Muscle layer of colon (tissue), 2 donors: ENCODE measurements around the gene DGCR2.

Experiments used
- H3K27ac ChIP-seq: one replicate; pipeline ENCODE4 v1.7.0; 2013; ENCODE audit warnings: low read depth, mild to moderate bottlenecking, low read length, moderate library complexity
- H3K27me3 ChIP-seq, 2 donors: one replicate each; pipeline ENCODE4 v1.7.0; 2013; ENCODE audit warnings: low read length in 2 of 2, mild to moderate bottlenecking in 2 of 2; ENCODE audit not compliant: insufficient read depth in 2 of 2, control insufficient read depth in 1 of 2
- H3K36me3 ChIP-seq: one replicate; pipeline ENCODE4 v1.7.0; 2013; ENCODE audit warnings: mild to moderate bottlenecking, low read length; ENCODE audit not compliant: insufficient read depth
- H3K4me1 ChIP-seq: one replicate; pipeline ENCODE4 v1.7.0; 2013; ENCODE audit warnings: mild to moderate bottlenecking, low read length; ENCODE audit not compliant: insufficient read depth
- H3K4me3 ChIP-seq, 2 donors: one replicate each; pipeline ENCODE4 v1.7.0; 2013; ENCODE audit warnings: low read length in 2 of 2, low read depth in 1 of 2, mild to moderate bottlenecking in 1 of 2, moderate library complexity in 1 of 2
- H3K9ac ChIP-seq: one replicate; pipeline ENCODE4 v1.7.0; 2013; ENCODE audit warnings: low read length
- H3K9me3 ChIP-seq: one replicate; pipeline ENCODE4 v1.7.0; 2013; ENCODE audit warnings: mild to moderate bottlenecking, low read length
- donor health status: abdominal sarcoma.
- donor health status: Adenocarcinoma of cecum.

Gene DGCR2

DNA sequence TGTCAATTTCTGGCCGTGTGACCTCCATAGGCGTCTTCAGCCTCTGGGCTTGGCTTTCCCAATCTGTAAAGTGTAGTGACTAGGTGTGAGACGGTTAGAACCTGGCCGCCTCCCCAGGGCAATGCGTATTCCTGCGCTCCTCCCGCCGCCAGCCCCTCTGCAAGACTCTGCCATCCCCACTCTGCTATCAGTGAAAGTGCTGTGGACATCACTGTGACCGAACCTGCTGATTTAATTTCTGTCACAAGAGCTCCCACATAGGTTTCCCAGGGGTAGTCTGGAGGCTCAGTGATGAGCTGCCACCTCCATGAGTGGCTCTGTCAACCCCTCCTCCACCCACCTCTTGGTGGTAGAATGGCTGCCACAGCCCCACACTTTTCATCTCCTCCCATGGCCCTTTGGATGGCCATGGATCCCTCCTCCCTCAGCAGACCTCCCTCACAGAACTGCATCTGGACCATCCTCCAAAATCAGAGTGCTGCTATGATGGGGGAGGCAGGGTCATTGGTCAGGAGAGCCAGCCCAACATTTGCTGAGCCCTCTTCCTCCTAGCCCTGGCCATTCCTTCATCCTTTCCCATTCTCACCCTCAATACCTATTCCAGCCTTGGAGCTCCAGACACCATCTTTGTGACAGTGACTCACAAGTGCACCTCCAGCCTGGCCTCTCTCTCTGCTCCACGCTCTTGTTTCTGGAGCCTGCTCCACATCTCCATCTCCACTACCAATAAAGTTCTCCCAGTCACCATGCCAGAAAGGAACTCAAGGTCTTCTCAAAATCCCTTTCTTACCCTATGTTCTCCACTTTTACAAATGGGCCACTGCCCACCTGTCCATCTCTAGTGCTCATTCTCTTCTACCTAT, 29.3 kb upstream of the DGCR2 start:
- Histone ChIP-seq H3K27me3 (peaks cover 8 to 38% of the 10 kb centered on the region in 2 donors), H3K4me3 (no peak overlapping the region), H3K9me3 (no peaks in the 10 kb centered on the region), H3K4me1 (no peaks in the 10 kb centered on the region), H3K9ac (no peak overlapping the region), H3K27ac (no peak overlapping the region), H3K36me3 (no peaks in the 10 kb centered on the region)

GRCh38 chr22:19150482-19151328, 28.5 kb upstream of the DGCR2 start:
- Histone ChIP-seq H3K4me3 (no peak overlapping the region), H3K9me3 (no peaks in the 10 kb centered on the region), H3K9ac (no peak overlapping the region), H3K27me3 (peaks cover 8 to 38% of the 10 kb centered on the region in 2 donors), H3K27ac (no peak overlapping the region), H3K4me1 (no peaks in the 10 kb centered on the region), H3K36me3 (no peaks in the 10 kb centered on the region)

DNA sequence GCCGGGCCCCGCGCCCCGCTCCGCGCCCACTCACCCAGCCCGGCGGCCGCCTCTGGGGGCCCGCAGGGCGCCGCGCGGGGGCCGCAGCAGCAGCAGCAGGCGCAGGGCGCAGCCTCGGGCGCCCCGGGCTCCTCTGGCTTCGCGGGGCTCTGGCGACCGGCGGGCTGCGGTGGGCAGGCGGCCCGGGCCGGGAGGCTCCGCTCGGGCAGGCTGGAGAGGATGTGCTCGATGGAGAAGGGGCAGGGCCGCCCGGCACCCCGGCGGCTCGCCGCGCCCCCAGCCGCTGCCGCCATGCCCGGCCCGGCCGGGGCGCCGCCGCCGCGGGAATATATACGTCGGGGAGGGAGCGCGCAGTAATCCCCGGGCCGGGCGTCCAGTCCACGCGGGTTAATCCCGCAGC, 27.8 kb upstream of the DGCR2 start, which contains the start of gene GSC2:
Gene GSC2, minus strand, starts transcription at position 302 of the 400 bp plus-strand sequence. Its CDS starts 9 bp downstream, at position 293.
- H3K9ac ChIP-seq: no peak within 1 kb of the TSS
- no peaks in the 10 kb centered on the region for H3K36me3 ChIP-seq
- no peak within 1 kb of the TSS for H3K4me3 ChIP-seq
- H3K4me1 ChIP-seq: no peaks in the 10 kb centered on the region
- no peak within 1 kb of the TSS for H3K27ac ChIP-seq
- H3K27me3 ChIP-seq: peaks cover 8 to 38% of the 10 kb centered on the region in 2 donors
- no peaks in the 10 kb centered on the region for H3K9me3 ChIP-seq

DNA sequence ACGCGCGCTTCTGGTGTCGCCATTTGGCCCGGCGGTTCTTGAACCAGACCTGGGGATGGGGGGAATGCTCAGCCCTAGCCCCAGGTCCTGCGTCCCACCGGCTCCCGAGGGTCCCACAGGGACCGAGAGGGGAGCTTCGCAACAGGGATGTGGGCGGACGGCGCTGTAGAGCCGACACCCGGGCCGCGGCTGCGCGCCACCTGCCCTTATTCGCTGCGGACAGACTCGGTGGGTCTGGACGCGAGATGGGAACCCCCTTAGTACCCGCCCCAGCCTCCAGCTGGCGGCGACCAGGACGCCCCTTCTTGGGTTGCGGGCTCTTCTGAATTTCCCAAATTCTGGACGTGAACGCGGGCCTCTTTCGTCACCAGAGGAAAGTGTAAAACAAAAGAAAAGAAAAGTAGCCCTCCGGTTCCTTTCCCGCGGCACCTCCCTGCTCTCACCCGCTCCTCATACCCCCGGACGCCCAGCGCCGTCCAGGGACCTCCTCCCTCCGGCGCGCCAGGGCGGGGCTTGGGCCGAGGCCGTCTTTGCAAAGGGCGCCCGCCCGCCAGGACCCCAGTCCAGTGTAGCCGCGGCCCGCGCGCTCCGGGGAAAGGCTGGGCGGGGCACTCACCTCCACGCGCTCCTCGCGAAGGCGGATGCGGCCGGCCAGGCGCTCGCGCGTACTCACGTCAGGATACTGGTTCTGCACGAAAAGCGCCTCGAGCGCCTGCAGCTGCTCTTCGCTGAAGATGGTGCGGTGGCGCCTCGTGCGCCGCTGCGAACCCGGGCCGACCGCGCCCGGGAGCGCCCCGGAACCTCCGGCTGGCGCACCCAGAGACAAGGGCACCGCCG, 27.1 kb upstream of the DGCR2 start:
- H3K9ac ChIP-seq: no peak overlapping the region
- no peak overlapping the region for H3K4me3 ChIP-seq
- H3K27me3 ChIP-seq: peaks cover 8 to 38% of the 10 kb centered on the region in 2 donors

DNA sequence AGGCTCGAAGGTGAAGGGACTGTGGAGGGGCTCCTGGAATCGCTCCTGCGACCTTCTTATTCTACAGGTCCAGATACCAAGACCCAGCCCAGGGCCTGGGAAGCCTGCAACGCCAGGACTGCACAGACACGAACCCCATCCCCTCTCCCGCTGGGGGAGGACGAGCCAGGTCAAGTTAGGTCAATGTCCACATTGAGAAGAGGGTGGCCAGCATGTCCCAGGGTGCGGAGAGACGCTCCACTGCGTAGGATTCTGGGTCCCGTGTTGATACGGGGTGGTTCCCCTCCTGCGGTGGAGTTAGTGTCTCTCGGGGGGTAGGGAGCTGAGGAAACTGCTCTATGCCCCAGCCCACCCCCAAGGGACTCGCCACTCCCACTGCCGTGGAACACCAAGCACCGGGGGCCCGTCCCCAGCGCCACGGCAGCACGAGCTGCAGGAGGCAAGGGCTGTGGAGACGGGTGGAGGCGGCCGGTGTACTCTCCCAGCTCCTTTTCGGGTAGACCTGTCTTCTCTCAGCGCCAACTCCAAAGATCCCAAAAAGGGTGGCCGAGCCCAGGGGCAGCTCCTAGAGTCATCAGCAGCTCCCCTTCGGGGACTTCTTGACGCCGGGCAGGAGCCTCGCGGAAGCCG, 26.3 kb upstream of the DGCR2 start:
- no peaks in the 10 kb centered on the region for H3K9me3 ChIP-seq
- peaks cover 3% of the 10 kb centered on the region for H3K4me1 ChIP-seq
- no peak overlapping the region for H3K9ac ChIP-seq
- H3K36me3 ChIP-seq: no peaks in the 10 kb centered on the region
- H3K4me3 ChIP-seq: no peak overlapping the region
- H3K27ac ChIP-seq: no peak overlapping the region
- H3K27me3 ChIP-seq: peaks cover 8 to 38% of the 10 kb centered on the region in 2 donors

More for the DNA sequence above, 27.1 kb upstream of the DGCR2 start:
- Histone ChIP-seq H3K9me3 (no peaks in the 10 kb centered on the region), H3K27ac (no peak overlapping the region), H3K36me3 (no peaks in the 10 kb centered on the region), H3K4me1 (no peaks in the 10 kb centered on the region)

DNA sequence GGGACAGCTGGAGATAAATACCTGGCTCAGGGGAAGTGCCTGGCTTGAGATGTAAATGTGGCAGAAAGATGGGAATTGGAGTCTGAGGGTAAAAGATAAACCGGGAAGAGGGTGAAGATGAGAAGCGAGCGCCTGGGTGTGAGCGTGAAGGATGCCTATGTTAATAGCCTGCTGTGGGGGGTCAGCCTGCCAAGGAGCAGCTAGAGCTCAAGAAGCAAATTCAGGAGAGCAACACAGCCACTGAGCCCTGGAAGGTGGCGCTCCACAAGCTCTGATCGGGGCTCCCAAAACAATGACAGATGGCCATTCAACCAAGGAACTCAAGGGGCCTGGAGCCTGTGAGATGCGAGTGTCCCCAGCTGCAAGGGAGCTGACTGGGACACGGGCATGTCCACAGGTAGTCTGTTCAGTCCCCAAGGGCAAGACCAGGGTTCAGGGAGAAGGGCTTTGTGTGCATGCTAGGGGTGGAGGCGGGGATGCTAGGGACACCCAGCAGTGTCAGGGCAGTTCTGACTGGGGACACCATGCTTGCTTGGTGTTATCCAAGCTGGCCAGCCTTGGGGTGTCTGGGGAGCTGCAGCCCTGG, 25.1 kb upstream of the DGCR2 start:
- H3K27me3 ChIP-seq: peaks cover 8 to 33% of the 10 kb centered on the region in 2 donors

DNA sequence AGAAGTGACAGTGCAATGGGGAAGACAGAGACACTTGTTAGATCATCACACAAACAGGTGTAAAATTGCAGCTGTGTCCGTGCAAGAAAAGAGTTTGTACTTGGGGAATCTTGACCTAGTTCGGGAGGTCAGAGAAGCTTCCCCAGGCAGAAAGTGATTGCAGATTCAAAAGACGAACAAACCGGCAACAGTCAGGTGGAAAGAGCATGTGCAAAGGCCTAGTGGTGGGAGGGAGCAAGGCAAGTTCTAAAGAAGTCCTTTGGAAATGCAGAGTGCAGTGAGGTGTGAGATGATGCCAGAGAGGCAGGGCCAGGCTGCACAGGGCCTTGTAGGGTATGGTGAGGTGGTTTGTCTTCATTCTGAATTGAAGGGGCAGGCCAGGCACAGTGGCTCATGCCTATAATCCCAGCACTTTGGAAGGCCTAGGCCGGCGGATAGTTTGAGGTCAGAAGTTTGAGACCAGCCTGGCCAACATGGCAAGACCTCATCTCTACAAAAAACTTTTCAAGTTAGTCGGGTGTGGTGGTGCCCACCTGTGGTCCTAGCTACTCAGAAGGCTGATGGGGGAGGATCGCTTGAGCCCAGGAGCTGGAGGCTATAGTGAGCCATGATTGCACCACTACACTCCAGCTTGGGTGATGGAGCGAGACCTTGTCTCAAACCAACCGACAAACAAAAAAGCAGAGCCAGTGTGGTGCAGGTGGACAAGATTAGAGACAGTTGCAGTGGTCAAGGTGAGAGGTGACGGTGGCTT, 24.2 kb upstream of the DGCR2 start:
- Histone ChIP-seq H3K27ac (no peak overlapping the region), H3K36me3 (peaks cover 9% of the 10 kb centered on the region), H3K9ac (no peak overlapping the region), H3K4me3 (no peak overlapping the region), H3K27me3 (peaks cover 3 to 29% of the 10 kb centered on the region in 2 donors), H3K9me3 (no peaks in the 10 kb centered on the region), H3K4me1 (peaks cover 8% of the 10 kb centered on the region)

More for the DNA sequence above, 25.1 kb upstream of the DGCR2 start:
- Histone ChIP-seq H3K9ac (no peak overlapping the region), H3K4me3 (no peak overlapping the region), H3K27ac (no peak overlapping the region), H3K9me3 (no peaks in the 10 kb centered on the region), H3K36me3 (peaks cover 4% of the 10 kb centered on the region), H3K4me1 (peaks cover 8% of the 10 kb centered on the region)

DNA sequence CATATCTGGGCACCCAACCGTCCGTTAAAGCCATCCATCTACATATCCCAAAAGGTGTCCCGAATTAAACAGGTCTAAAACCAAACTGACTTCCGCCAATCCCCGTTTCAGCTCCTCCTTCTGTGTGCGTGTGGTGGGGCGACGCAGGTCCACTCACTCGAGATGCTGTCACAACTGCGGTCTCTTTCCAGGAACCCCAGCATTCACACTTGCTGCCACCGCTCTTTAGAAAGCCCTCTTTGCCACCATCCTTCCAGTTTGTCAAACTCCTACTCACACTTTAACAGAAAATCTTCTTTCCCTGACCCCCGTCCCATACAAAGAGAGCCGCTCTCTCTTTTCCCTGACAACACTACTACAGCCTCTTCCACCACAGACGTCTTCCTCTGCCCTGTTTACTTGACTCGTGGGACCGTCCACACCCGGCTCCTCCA, 21.8 kb upstream of the DGCR2 start:
- Histone ChIP-seq H3K4me1 (peaks cover 8% of the 10 kb centered on the region), H3K36me3 (peaks cover 34% of the 10 kb centered on the region), H3K27me3 (peaks cover 0 to 12% of the 10 kb centered on the region in 2 donors), H3K27ac (peak overlapping the region; percentile 83), H3K9me3 (no peaks in the 10 kb centered on the region), H3K9ac (peak overlapping the region; percentile 55), H3K4me3 (peak overlapping the region; percentile 72 to 98)

GRCh38 chr22:19143212-19143611, 21.0 kb upstream of the DGCR2 start:
- H3K4me3 ChIP-seq: peak overlapping the region; percentile 72 to 98
- H3K9me3 ChIP-seq: no peaks in the 10 kb centered on the region
- peaks cover 0 to 5% of the 10 kb centered on the region in 2 donors for H3K27me3 ChIP-seq
- H3K4me1 ChIP-seq: peaks cover 8% of the 10 kb centered on the region
- H3K27ac ChIP-seq: no peak overlapping the region
- peaks cover 41% of the 10 kb centered on the region for H3K36me3 ChIP-seq
- no peak overlapping the region for H3K9ac ChIP-seq

GRCh38 chr22:19142394-19142793, 20.2 kb upstream of the DGCR2 start:
- Histone ChIP-seq H3K4me3 (no peak overlapping the region), H3K9me3 (no peaks in the 10 kb centered on the region), H3K9ac (no peak overlapping the region), H3K4me1 (peaks cover 8% of the 10 kb centered on the region), H3K27ac (no peak overlapping the region), H3K27me3 (no peaks in the 10 kb centered on the region), H3K36me3 (peaks cover 49% of the 10 kb centered on the region)
